Measurements from ENCODE around the gene ENTPD2. TPM values are rescaled to one million over a fixed set of nuclear protein-coding genes. Genes with fewer than 3 reads are reported as not detected.
A peak's percentile ranks its signal among the peaks of the same experiment; 100 is the strongest.

ENTPD2 gene
- total RNA-seq, 1 experiment from 2014 or later: 9.0 TPM

DNA sequence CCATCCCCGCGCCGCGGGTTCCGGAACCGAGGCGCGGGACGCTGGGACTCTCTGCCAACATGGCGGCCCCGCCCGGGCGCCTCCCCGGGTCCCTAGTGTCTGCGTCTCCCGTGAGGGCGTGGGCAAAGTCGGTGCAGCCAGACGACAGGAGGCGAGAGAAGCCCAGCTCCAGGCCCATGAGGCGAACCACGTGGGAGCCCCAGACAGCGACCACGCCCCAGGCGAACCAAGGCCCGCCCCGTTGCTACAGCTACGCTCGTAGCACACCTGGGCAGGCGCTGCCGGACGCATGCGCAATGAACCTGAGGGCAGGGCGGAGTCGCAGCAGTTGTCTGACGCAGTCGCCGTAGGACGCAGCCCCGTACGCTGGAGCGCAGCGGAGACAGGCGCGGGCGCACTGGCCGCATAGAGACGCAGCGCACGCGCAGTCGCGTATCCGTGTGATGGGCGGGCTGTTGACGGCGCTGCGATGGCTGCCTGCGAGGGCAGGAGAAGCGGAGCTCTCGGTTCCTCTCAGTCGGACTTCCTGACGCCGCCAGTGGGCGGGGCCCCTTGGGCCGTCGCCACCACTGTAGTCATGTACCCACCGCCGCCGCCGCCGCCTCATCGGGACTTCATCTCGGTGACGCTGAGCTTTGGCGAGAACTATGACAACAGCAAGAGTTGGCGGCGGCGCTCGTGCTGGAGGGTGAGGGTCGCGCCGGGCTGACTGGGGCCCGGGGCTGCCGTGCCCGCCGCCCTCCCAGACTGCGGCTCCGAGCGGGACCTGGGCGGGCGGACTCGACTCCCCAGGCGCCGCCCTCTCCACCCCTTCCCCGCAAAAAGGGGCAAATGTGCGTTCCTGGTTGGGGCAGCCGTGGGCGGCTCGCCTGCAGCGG, 32.9 kb upstream of the ENTPD2 start, which contains the start of gene MAN1B1:
Gene MAN1B1 (plus strand): TSS at position 455 of the 878 bp plus-strand sequence. CDS start 15 bp downstream, at position 470.
- DNase-seq: peak; percentile 97 to 100
- 0 out of 2 replicates have a peak, but pooled peaks cover 4% of the 10 kb centered on the region for H4K20me1 ChIP-seq (ENCODE audit: insufficient read depth)
- H3K4me3 ChIP-seq: peak within 1 kb of the TSS; percentile 88
- H3K27me3 ChIP-seq (ENCODE audit: insufficient read depth, low read depth): no peaks in the 10 kb centered on the region
- H3K36me3 ChIP-seq (ENCODE audit: low read depth): no peaks in the 10 kb centered on the region
- ChIA-PET CTCF (interaction anchor here (0.6 to 1.5 kb wide), 5 partner anchors 19 to 448 kb away, joined by 3 to 5 read pairs (median 3); no protein-coding TSS in a partner anchor), POLR2A (ENCODE audit: unreplicated experiment) (interaction anchor here (0.5 to 2.1 kb wide), 14 partner anchors 16 to 830 kb away, joined by 3 to 20 read pairs (median 6); partner anchors contain the start of genes NRARP, SAPCD2 and TUBB4B)
- peak within 1 kb of the TSS; percentile 80 for H3K27ac ChIP-seq
- H3K4me1 ChIP-seq (replicated peaks; ENCODE audit: insufficient read depth): peaks cover 39% of the 10 kb centered on the region
- BruUV-seq (replicated peaks): no TSS peak
- no peaks in the 10 kb centered on the region for H3K9me2 ChIP-seq (ENCODE audit: insufficient read depth)
- H3K4me2 ChIP-seq: peak within 1 kb of the TSS; percentile 87
- H3K79me2 ChIP-seq (ENCODE audit: low read depth): peaks cover 14% of the 10 kb centered on the region
- H3K9me3 ChIP-seq (ENCODE audit: insufficient read depth, low read depth): no peaks in the 10 kb centered on the region
- intact Hi-C loops (cut with micrococcal nuclease; ENCODE audit: unreplicated experiment): loop anchor here (1.0 kb wide), 1 partner anchor 16 kb away; the partner anchor contains the start of gene SAPCD2
- peaks cover 33% of the 10 kb centered on the region for H3F3A ChIP-seq (ENCODE audit: insufficient read depth, low read depth)
- peak within 1 kb of the TSS; percentile 91 for H2AFZ ChIP-seq
- TF ChIP-seq, protein P1, sequence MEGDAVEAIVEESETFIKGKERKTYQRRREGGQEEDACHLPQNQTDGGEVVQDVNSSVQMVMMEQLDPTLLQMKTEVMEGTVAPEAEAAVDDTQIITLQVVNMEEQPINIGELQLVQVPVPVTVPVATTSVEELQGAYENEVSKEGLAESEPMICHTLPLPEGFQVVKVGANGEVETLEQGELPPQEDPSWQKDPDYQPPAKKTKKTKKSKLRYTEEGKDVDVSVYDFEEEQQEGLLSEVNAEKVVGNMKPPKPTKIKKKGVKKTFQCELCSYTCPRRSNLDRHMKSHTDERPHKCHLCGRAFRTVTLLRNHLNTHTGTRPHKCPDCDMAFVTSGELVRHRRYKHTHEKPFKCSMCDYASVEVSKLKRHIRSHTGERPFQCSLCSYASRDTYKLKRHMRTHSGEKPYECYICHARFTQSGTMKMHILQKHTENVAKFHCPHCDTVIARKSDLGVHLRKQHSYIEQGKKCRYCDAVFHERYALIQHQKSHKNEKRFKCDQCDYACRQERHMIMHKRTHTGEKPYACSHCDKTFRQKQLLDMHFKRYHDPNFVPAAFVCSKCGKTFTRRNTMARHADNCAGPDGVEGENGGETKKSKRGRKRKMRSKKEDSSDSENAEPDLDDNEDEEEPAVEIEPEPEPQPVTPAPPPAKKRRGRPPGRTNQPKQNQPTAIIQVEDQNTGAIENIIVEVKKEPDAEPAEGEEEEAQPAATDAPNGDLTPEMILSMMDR (conservative IDR thresholded peaks at IDR 0.05): no peak
- TF ChIP-seq EZH2 (IDR thresholded peaks at IDR 0.05; ENCODE audit: low read depth): no peak

DNA sequence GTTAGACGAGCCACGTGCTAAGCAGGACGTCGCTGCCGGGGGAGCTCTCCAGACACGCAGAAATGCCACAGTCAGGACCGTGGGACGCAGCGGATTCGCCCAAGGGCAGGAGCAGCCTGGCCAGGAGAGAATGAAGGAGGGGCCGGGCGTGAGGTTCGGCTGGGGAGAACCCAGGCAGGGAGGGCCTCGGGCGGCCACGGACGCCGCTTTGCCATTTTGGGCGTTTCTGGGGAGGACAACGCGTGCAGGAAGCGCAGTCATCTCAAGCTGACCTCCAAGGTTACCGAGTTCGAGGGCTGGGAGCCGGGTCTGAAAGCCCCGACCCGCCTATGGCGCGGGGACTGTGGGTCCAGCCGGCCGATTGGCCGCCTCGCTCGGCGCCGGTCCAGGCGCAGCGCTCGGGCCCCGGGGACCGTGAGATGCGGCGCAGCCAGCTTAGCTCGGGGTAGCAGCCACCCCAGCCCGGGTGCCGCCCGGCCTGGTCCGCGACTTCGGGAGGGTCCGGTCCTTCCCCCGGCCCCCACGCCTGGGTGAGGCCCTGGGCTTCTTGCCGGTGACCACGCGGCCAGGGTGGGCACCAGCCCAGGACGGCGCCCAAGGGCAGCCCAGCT, 32.2 kb upstream of the ENTPD2 start:
- CTCF ChIA-PET: interaction anchor here (0.6 to 1.5 kb wide), 4 partner anchors 18 to 138 kb away, joined by 3 to 5 read pairs (median 3); no protein-coding TSS in a partner anchor
- H3K4me2 ChIP-seq: peak overlapping the region; percentile 72

More for the DNA sequence above, 32.2 kb upstream of the ENTPD2 start:
- H3K79me2 ChIP-seq (ENCODE audit: low read depth): peaks cover 14% of the 10 kb centered on the region
- H3K9me2 ChIP-seq (ENCODE audit: insufficient read depth): no peaks in the 10 kb centered on the region
- peak overlapping the region; percentile 80 for H3K27ac ChIP-seq
- H3K4me3 ChIP-seq: peak overlapping the region; percentile 88
- BruUV-seq (replicated peaks): TSS peak; percentile 83
- H3K36me3 ChIP-seq (ENCODE audit: low read depth): no peaks in the 10 kb centered on the region
- H3F3A ChIP-seq (ENCODE audit: insufficient read depth, low read depth): peaks cover 33% of the 10 kb centered on the region
- no peaks in the 10 kb centered on the region for H3K27me3 ChIP-seq (ENCODE audit: insufficient read depth, low read depth)
- DNase-seq: peak; percentile 40 to 54
- H2AFZ ChIP-seq: peak overlapping the region; percentile 81
- intact Hi-C loops (cut with micrococcal nuclease; ENCODE audit: unreplicated experiment): loop anchor here (1.0 kb wide), 1 partner anchor 16 kb away; the partner anchor contains the start of gene SAPCD2
- TF ChIP-seq, protein P1 (conservative IDR thresholded peaks at IDR 0.05): no peak
- TF ChIP-seq EZH2 (IDR thresholded peaks at IDR 0.05; ENCODE audit: low read depth): no peak
- H4K20me1 ChIP-seq (ENCODE audit: insufficient read depth): 0 out of 2 replicates have a peak, but pooled peaks cover 4% of the 10 kb centered on the region
- POLR2A ChIA-PET (ENCODE audit: unreplicated experiment): interaction anchor here (0.5 to 2.1 kb wide), 10 partner anchors 15 to 831 kb away, joined by 3 to 20 read pairs (median 6); partner anchors contain the start of genes SAPCD2 and TUBB4B
- no peaks in the 10 kb centered on the region for H3K9me3 ChIP-seq (ENCODE audit: insufficient read depth, low read depth)
- peaks cover 39% of the 10 kb centered on the region for H3K4me1 ChIP-seq (replicated peaks; ENCODE audit: insufficient read depth)

Measured in PC-9 (cell line).